ENCODE data around the gene SRCAP.
A peak's percentile ranks its signal among the peaks of the same experiment; 100 is the strongest.

Gene SRCAP

DNA sequence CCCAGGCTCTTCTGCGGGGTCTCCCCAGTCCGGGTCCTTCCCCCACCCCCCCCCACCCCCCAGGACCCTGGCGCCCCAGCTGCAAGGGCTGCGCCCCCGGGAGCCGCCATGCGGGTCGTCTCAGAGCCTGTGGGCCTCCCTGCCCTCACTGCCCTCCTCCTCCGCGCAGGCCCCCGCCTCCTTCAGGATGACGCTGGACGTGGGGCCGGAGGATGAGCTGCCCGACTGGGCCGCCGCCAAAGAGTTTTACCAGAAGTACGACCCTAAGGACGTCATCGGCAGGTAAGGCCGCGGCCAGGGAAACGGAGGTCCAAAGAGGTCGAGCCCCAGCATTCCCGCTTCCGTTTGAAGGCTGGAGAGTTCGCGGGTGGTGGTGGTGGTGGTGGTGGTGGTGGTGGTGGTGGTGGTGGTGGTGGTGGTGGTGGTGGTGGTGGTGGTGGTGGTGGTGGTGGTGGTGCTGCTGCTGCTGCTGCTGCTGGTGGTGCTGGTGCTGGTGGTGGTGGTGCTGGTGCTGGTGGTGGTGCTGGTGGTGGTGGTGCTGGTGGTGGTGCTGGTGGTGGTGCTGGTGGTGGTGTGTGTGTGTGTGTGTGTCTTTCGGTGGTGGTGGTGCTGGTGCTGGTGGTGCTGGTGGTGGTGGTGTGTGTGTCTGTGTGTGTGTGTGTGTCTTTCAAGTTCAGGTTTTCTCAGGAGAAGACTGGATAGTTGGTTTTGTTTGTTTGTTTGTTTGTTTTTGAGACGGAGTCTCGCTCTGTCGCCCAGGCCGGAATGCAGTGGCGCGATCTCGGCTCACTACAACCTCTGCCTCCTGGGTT is 49.9 kb downstream of the SRCAP start:
- Histone ChIP-seq H4K20me1 (peaks cover 0 to 27% (median 6%) of the 10 kb centered on the region in 11 experiments; a peak in 9 of 22 replicates), H3K27ac (peak overlapping the region in 7 of 11 experiments; percentile 62 to 86 (median 77); a peak in 15 of 22 replicates), H3K27me3 (no peaks in the 10 kb centered on the region), H3K4me1 (peaks cover 11 to 26% (median 18%) of the 10 kb centered on the region in 10 experiments), H3K9ac (peak overlapping the region; percentile 57 to 82 (median 77)), H3K9me3 (replicated peaks in 1 of 11) (no peaks in the 10 kb centered on the region), H3K4me2 (peak overlapping the region; percentile 57 to 87 (median 74)), H3K4me3 (peak overlapping the region; percentile 57 to 83 (median 69)), H3K36me3 (peaks cover 41 to 70% (median 53%) of the 10 kb centered on the region in 11 experiments)
- TF ChIP-seq Cebpa-rat (IDR thresholded peaks at IDR 0.05) = no peak

DNA sequence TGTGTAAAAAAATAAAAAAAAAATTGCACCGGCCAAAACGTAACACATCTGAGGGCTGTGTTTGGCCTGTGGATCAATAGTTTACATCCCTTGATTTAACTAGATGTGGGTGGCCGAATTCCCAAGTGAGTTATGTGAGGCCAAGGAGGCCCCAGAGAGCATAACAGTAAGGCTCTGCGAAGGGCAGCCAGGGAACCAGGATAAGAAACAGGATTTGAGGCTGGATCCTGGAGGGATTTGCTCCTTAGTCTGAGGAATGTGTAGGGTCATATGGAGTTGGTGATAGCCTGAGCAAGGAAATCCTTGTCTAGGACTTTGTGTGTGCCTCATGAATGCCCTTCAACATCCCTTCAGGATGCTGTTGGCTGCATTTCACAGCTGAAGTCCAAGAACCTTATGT is 51.2 kb downstream of the SRCAP start:
- H3K4me2 ChIP-seq = peak overlapping the region in 8 of 11 experiments; percentile 60 to 79 (median 72); a peak in 7 of 22 replicates
- H3K4me3 ChIP-seq = 0 out of 20 replicates have a peak overlapping the region, but pooled peaks of 1 of the 10 experiments have one; percentile 4
- H3K9me3 ChIP-seq (replicated peaks in 1 of 11) = no peaks in the 10 kb centered on the region
- H4K20me1 ChIP-seq = peaks cover 0 to 27% (median 6%) of the 10 kb centered on the region in 11 experiments; a peak in 9 of 22 replicates
- H3K27ac ChIP-seq = no peak overlapping the region
- peaks cover 11 to 26% (median 18%) of the 10 kb centered on the region in 10 experiments for H3K4me1 ChIP-seq
- peaks cover 43 to 70% (median 53%) of the 10 kb centered on the region in 11 experiments for H3K36me3 ChIP-seq
- peak overlapping the region in 1 of 11 experiments; percentile 9; a peak in 1 of 22 replicates for H3K9ac ChIP-seq
- no peaks in the 10 kb centered on the region for H3K27me3 ChIP-seq
- no peak for TF ChIP-seq Cebpa-rat (IDR thresholded peaks at IDR 0.05)

DNA sequence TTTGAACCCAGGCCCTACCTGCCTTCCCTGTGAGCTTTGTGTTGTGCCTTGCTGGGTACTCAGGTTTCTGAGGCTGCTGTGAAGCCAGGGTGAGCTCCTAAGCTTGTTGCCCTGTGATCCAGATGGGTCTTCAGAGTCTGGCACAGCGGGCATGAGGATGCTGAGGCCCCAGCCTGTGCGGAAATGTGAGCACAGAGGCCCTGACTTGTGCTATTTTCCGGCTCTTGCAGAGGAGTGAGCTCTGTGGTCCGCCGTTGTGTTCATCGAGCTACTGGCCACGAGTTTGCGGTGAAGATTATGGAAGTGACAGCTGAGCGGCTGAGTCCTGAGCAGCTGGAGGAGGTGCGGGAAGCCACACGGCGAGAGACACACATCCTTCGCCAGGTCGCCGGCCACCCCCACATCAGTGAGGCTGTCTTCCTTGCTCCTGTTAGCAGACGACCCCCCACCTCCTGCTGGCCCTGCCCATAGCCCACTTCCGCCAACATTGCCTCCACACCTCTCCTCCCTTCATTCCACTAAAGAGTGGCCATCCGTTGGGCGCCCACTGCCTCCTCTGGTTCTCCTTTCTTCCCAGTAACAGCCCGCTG is 52.0 kb downstream of the SRCAP start:
- H3K9ac ChIP-seq = no peak overlapping the region
- H4K20me1 ChIP-seq = peaks cover 0 to 27% (median 6%) of the 10 kb centered on the region in 11 experiments; a peak in 9 of 22 replicates
- no peaks in the 10 kb centered on the region for H3K27me3 ChIP-seq
- no peaks in the 10 kb centered on the region for H3K9me3 ChIP-seq (replicated peaks in 1 of 11)
- peaks cover 49 to 70% (median 57%) of the 10 kb centered on the region in 11 experiments for H3K36me3 ChIP-seq
- H3K4me1 ChIP-seq = peaks cover 11 to 26% (median 18%) of the 10 kb centered on the region in 10 experiments
- H3K27ac ChIP-seq = no peak overlapping the region
- H3K4me2 ChIP-seq = no peak overlapping the region
- no peak for TF ChIP-seq Cebpa-rat (IDR thresholded peaks at IDR 0.05)
- no peak overlapping the region for H3K4me3 ChIP-seq

DNA sequence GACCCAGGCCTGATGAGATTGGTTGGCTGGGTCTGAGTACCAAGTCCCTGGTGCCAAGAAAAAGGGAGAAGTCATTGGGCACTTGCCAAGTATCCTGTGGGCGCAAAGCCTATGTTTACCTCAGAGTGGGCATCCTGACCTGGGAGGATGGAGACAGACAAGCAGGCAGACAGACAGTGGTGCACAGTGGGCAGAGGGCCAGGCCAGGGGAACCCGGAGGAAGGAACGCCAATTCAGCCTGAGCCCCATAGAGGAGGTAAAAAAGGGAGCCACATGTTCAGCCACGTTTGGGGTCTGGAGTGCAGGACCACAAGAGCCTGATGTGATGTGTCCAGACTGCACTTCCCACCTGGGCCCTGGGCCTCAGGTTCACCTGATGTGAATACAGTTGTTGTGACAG is 54.6 kb downstream of the SRCAP start:
- no peaks in the 10 kb centered on the region for H3K9me3 ChIP-seq (replicated peaks in 1 of 11)
- TF ChIP-seq Cebpa-rat (IDR thresholded peaks at IDR 0.05) = no peak
- H3K4me3 ChIP-seq = no peak overlapping the region
- H3K36me3 ChIP-seq = peaks cover 66 to 89% (median 76%) of the 10 kb centered on the region in 11 experiments
- no peaks in the 10 kb centered on the region for H3K27me3 ChIP-seq
- H4K20me1 ChIP-seq = peaks cover 0 to 31% (median 6%) of the 10 kb centered on the region in 11 experiments; a peak in 9 of 22 replicates
- H3K4me1 ChIP-seq = peaks cover 15 to 23% (median 18%) of the 10 kb centered on the region in 10 experiments
- H3K4me2 ChIP-seq = no peak overlapping the region
- H3K9ac ChIP-seq = no peak overlapping the region
- no peak overlapping the region for H3K27ac ChIP-seq

DNA sequence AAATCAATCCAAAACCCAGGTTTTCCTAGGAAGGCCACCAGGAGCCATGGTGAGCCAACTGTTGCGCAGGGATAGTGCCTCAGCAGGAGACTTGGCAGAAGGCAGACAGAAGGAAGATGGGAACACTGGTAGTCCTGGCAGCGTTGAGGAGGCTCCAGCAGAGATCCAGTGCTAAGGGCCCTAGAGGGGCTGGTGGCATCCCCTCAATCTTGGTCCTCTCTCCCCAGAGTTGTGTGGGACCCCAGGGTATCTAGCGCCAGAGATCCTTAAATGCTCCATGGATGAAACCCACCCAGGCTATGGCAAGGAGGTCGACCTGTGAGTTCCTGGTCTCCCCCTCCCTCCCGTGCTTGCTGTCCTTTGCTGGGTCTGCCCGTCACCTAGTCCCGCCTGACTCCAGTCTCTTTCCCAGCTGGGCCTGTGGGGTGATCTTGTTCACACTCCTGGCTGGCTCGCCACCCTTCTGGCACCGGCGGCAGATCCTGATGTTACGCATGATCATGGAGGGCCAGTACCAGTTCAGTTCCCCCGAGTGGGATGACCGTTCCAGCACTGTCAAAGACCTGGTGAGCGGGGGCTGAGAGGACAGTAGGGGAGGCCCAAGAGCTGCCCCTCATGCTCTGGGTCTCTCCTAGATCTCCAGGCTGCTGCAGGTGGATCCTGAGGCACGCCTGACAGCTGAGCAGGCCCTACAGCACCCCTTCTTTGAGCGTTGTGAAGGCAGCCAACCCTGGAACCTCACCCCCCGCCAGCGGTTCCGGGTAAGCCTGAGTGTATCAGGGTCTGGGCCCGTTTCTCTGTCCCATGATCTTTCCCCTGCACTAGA is 57.2 kb downstream of the SRCAP start:
- Histone ChIP-seq H3K4me1 (peaks cover 28 to 39% (median 32%) of the 10 kb centered on the region in 10 experiments), H3K9ac (no peak overlapping the region), H3K9me3 (replicated peaks in 1 of 11) (no peaks in the 10 kb centered on the region), H3K36me3 (peaks cover 61 to 88% (median 73%) of the 10 kb centered on the region in 11 experiments), H3K4me2 (no peak overlapping the region), H3K4me3 (no peak overlapping the region), H3K27me3 (no peaks in the 10 kb centered on the region), H3K27ac (no peak overlapping the region), H4K20me1 (peaks cover 0 to 14% (median 0%) of the 10 kb centered on the region in 11 experiments; a peak in 6 of 22 replicates)
- no peak for TF ChIP-seq Cebpa-rat (IDR thresholded peaks at IDR 0.05)

DNA sequence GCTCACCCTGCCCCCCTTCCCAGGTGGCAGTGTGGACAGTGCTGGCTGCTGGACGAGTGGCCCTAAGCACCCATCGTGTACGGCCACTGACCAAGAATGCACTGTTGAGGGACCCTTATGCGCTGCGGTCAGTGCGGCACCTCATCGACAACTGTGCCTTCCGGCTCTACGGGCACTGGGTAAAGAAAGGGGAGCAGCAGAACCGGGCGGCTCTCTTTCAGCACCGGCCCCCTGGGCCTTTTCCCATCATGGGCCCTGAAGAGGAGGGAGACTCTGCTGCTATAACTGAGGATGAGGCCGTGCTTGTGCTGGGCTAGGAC is 57.8 kb downstream of the SRCAP start:
- peaks cover 31 to 41% (median 33%) of the 10 kb centered on the region in 10 experiments for H3K4me1 ChIP-seq
- no peak overlapping the region for H3K27ac ChIP-seq
- no peak overlapping the region for H3K9ac ChIP-seq
- H3K4me2 ChIP-seq = no peak overlapping the region
- no peaks in the 10 kb centered on the region for H3K9me3 ChIP-seq (replicated peaks in 1 of 11)
- no peaks in the 10 kb centered on the region for H3K27me3 ChIP-seq
- H3K36me3 ChIP-seq = peaks cover 56 to 82% (median 68%) of the 10 kb centered on the region in 11 experiments
- no peak for TF ChIP-seq Cebpa-rat (IDR thresholded peaks at IDR 0.05)
- H4K20me1 ChIP-seq = peaks cover 0 to 14% (median 0%) of the 10 kb centered on the region in 11 experiments; a peak in 4 of 22 replicates
- no peak overlapping the region for H3K4me3 ChIP-seq

DNA sequence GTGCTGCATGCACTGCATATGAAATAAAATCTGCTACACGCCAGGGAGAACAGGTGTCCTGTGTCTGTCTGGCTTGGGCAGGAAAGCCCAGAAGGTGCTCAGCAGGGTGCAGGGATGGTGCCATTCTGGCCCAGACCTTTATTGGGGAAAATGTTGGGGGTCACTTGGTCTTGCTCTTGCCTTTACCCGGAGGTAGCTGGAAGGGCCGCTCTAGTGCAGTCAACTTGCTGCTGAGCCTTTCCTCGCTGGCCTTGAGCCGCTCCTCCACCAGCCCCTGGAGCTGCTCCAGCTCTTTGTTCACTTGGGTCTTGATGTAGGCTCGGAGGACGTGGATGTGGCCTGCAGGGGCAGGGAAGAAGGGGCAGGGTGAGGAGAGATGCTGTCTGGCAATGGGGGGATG is 58.3 kb downstream of the SRCAP start:
- peaks cover 31 to 41% (median 33%) of the 10 kb centered on the region in 10 experiments for H3K4me1 ChIP-seq
- no peak for TF ChIP-seq Cebpa-rat (IDR thresholded peaks at IDR 0.05)
- no peak overlapping the region for H3K4me3 ChIP-seq
- H3K9me3 ChIP-seq (replicated peaks in 1 of 11) = no peaks in the 10 kb centered on the region
- no peak overlapping the region for H3K9ac ChIP-seq
- H3K27me3 ChIP-seq = no peaks in the 10 kb centered on the region
- peaks cover 51 to 78% (median 63%) of the 10 kb centered on the region in 11 experiments for H3K36me3 ChIP-seq
- H3K4me2 ChIP-seq = no peak overlapping the region
- no peak overlapping the region for H3K27ac ChIP-seq
- H4K20me1 ChIP-seq = peaks cover 0 to 14% (median 0%) of the 10 kb centered on the region in 11 experiments; a peak in 4 of 22 replicates

DNA sequence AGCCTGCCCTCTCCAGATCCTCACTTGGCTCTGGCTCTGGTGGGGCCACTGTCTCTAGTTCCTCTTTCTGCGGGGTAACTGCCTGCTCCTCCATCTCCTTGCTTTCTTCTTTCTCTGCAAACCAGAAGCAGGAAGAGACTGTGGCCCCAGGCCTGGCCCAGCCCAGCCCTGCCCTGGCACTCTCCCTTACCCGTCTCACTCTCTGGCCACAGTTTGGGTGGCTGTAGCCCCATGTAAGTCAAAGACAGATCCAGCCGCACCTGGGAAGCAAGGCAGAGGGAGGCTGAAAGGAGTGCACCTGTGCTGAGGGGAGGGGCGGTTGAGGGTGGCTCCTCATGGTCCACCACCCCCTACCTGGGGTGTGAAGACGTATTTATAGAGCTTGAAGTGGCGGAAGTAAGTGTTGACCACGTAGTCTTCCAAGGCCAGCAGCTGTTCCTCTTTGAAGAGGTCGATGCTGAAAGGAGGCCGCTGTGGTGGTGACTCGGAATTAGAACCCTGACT is 60.1 kb downstream of the SRCAP start:
- Histone ChIP-seq H3K27ac (peak overlapping the region in 9 of 11 experiments; percentile 46 to 84 (median 70); a peak in 17 of 22 replicates), H3K4me2 (peak overlapping the region; percentile 52 to 99 (median 65)), H3K9me3 (replicated peaks in 1 of 11) (no peaks in the 10 kb centered on the region), H3K27me3 (no peaks in the 10 kb centered on the region), H3K9ac (peak overlapping the region; percentile 22 to 75 (median 48); a peak in 19 of 22 replicates), H4K20me1 (peaks cover 0 to 29% (median 11%) of the 10 kb centered on the region in 11 experiments; a peak in 11 of 22 replicates), H3K4me3 (peak overlapping the region in 1 of 10 experiments; percentile 14; a peak in 2 of 20 replicates), H3K36me3 (peaks cover 47 to 72% (median 58%) of the 10 kb centered on the region in 11 experiments), H3K4me1 (peaks cover 45 to 56% (median 47%) of the 10 kb centered on the region in 10 experiments)
- TF ChIP-seq Cebpa-rat (IDR thresholded peaks at IDR 0.05) = no peak
